ENCODE measurements around the gene ABL1.

DNA sequence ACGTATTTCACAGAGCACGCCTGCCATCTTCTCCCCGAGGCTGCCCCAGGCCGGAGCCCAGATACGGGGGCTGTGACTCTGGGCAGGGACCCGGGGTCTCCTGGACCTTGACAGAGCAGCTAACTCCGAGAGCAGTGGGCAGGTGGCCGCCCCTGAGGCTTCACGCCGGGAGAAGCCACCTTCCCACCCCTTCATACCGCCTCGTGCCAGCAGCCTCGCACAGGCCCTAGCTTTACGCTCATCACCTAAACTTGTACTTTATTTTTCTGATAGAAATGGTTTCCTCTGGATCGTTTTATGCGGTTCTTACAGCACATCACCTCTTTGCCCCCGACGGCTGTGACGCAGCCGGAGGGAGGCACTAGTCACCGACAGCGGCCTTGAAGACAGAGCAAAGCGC is 51.9 kb downstream of the ABL1 start:
- TF ChIP-seq GATA3 (IDR thresholded peaks at IDR 0.05; ENCODE audit: low read depth, low read length): no peak
- no peak for TF ChIP-seq GATA2 (IDR thresholded peaks at IDR 0.05; ENCODE audit: low read depth, low read length)
